HEK293T (cell line): Measurements from ENCODE around the gene CBX4.

Experiments used
- CTCF ChIA-PET: fragments of 350-600 bp; formaldehyde crosslinking; extraction: SDS; loops from one replicate; lab custom pipeline; 2021; ENCODE audit warnings: antibody characterized with exemption, inconsistent platforms; lab: Yijun Ruan, JAX
- POLR2A ChIA-PET: fragments of 350-600 bp; formaldehyde crosslinking; extraction: SDS; loops from one replicate; lab custom pipeline; 2020; ENCODE audit warnings: antibody characterized with exemption, inconsistent platforms; lab: Yijun Ruan, JAX
- DNase-seq: peaks from one replicate; pipeline ENCODE4 v3.0.0; 2012; ENCODE audit warnings: mixed read lengths; ENCODE audit errors: extremely low spot score
- ARNT ChIP-seq: fragments of 450-650 bp; IDR thresholded peaks from 2 replicates; pipeline ENCODE4 v1.6.1; 2017; ENCODE audit warnings: mild to moderate bottlenecking
- BHLHE40 ChIP-seq: fragments of 450-650 bp; IDR thresholded peaks from 2 replicates; pipeline ENCODE4 v1.6.1; 2016; ENCODE audit warnings: mild to moderate bottlenecking, moderate library complexity, borderline replicate concordance
- CTBP1 ChIP-seq: fragments of 450-650 bp; IDR thresholded peaks from 2 replicates; pipeline ENCODE4 v1.6.1; 2016; ENCODE audit warnings: borderline replicate concordance
- ELF4 ChIP-seq: fragments of 450-650 bp; IDR thresholded peaks from 2 replicates; pipeline ENCODE4 v1.6.1; 2017; ENCODE audit warnings: antibody characterized with exemption
- FOXA1 ChIP-seq: fragments of 450-650 bp; IDR thresholded peaks from 2 replicates; pipeline ENCODE4 v1.6.1; 2016; ENCODE audit warnings: mild to moderate bottlenecking
- FOXK2 ChIP-seq: fragments of 450-650 bp; IDR thresholded peaks from 2 replicates; pipeline ENCODE4 v1.6.1; 2016; ENCODE audit warnings: mild to moderate bottlenecking
- FOXM1 ChIP-seq: fragments of 450-650 bp; IDR thresholded peaks from 2 replicates; pipeline ENCODE4 v1.6.1; 2017; ENCODE audit warnings: mild to moderate bottlenecking, borderline replicate concordance
- HDGF ChIP-seq: fragments of 450-650 bp; IDR thresholded peaks from 2 replicates; pipeline ENCODE4 v1.6.1; 2017; ENCODE audit warnings: antibody characterized with exemption, borderline replicate concordance
- L3MBTL2 ChIP-seq: fragments of 450-650 bp; conservative IDR thresholded peaks from 2 replicates; pipeline ENCODE4 v1.6.1; 2016; ENCODE audit warnings: mild to moderate bottlenecking
- LEF1 ChIP-seq: fragments of 450-650 bp; IDR thresholded peaks from 2 replicates; pipeline ENCODE4 v1.6.1; 2017; ENCODE audit warnings: mild to moderate bottlenecking, borderline replicate concordance
- NFRKB ChIP-seq: fragments of 450-650 bp; IDR thresholded peaks from 2 replicates; pipeline ENCODE4 v1.6.1; 2016; ENCODE audit warnings: mild to moderate bottlenecking, moderate library complexity
- SP1 ChIP-seq: fragments of 450-650 bp; IDR thresholded peaks from 2 replicates; pipeline ENCODE4 v1.6.1; 2017
- SUZ12 ChIP-seq: fragments of 450-650 bp; IDR thresholded peaks from 2 replicates; pipeline ENCODE4 v1.6.1; 2016; ENCODE audit warnings: mild to moderate bottlenecking
- TARDBP ChIP-seq: fragments of 450-650 bp; IDR thresholded peaks from 2 replicates; pipeline ENCODE4 v1.6.1; 2016
- ZNF384 ChIP-seq: fragments of 450-650 bp; IDR thresholded peaks from 2 replicates; pipeline ENCODE4 v1.6.1; 2016
- TF ChIP-seq, protein P1 (sequence below): fragments of 450-650 bp; IDR thresholded peaks from 2 replicates; pipeline ENCODE4 v1.6.1; 2016

Gene CBX4

DNA sequence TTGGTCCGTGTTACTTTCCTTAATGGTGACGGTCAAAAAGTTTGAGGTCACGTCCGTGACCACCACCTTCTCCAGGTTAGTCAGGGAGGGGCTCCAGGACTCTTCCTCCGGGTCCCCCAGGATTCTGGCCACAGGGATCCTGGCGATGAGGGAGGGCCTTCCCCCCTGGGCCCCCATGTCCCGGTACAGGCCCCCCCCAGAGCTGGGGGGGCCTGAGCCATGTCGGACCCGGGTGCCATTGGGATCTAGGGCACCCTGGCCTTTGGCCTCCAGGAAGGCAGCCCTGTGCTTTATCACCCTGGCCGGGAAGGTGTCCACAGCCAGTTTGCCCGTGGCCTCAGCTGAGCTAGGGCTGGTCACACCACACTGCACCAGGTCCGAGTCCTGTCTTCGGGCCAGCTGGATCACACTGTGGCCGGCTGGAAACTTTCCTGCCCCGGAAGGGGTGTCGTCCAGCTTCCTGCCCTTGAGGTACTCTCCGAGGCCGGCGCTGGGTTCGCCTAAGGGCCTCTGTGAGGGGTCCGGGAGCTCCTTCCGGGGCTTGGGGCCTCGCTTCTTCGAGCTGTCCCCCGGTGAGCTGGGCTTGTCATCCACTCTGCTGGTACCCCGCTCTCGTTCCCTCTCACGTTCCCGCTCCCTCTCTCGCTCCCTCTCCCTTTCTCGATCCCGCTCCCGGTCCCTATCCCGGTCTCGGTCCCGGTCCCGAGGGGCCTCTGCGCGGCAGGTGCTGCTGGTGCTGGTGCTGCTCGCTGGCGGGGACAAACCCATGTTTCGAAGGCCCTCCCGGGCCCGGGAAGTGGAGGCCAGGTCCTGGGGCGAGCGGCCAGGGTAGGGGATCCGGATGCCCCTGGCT, 44.4 kb downstream of the CBX4 start:
- ChIA-PET CTCF (interaction anchor here (1.1 to 2.2 kb wide), 2 partner anchors 40 to 51 kb away, joined by 3 to 6 read pairs; no protein-coding TSS in a partner anchor), POLR2A (interaction anchor here (1.5 to 2.7 kb wide), 6 partner anchors 16 to 199 kb away, joined by 3 to 22 read pairs (median 6); partner anchors contain the start of genes CBX2 and CBX4)
- DNase-seq, result no peak
- TF ChIP-seq ZNF384 (no peak), TARDBP (no peak), CTBP1 (no peak), FOXK2 (no peak), L3MBTL2 (no peak), NFRKB (no peak), SUZ12 (no peak), HDGF (no peak), FOXM1 (no peak)

DNA sequence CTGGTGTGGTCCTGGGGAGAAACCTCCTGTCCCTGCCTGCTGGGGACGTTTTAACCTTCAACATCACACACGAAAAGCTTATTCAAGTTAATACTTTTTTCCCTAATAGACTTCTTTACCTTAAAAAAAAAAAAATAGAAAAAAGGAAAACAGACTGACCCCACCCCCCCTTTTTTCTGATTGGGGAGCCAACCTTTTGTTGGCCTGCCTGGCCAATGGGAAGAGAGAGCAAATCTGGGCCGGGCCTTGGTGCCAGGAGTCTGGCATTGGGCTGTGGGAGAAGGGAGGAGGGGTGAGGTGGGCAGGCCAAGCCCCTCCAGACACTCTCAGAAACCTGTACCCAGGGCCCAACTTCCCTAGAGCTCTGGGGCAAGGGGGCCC, 45.3 kb downstream of the CBX4 start:
- peak; percentile 51 for DNase-seq
- ChIA-PET POLR2A (interaction anchor here (0.9 to 2.7 kb wide), 11 partner anchors 10 to 200 kb away, joined by 3 to 22 read pairs (median 5); partner anchors contain the start of genes CBX2 and CBX4), CTCF (interaction anchor here (0.9 to 2.2 kb wide), 5 partner anchors 18 to 51 kb away, joined by 3 to 6 read pairs (median 4); no protein-coding TSS in a partner anchor)
- TF ChIP-seq SP1 (no peak), FOXA1 (no peak), HDGF (no peak), FOXK2 (no peak), L3MBTL2 (no peak), BHLHE40 (no peak), CTBP1 (no peak), SUZ12 (no peak), NFRKB (no peak)
- TF ChIP-seq, protein P1, sequence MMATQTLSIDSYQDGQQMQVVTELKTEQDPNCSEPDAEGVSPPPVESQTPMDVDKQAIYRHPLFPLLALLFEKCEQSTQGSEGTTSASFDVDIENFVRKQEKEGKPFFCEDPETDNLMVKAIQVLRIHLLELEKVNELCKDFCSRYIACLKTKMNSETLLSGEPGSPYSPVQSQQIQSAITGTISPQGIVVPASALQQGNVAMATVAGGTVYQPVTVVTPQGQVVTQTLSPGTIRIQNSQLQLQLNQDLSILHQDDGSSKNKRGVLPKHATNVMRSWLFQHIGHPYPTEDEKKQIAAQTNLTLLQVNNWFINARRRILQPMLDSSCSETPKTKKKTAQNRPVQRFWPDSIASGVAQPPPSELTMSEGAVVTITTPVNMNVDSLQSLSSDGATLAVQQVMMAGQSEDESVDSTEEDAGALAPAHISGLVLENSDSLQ, result no peak

DNA sequence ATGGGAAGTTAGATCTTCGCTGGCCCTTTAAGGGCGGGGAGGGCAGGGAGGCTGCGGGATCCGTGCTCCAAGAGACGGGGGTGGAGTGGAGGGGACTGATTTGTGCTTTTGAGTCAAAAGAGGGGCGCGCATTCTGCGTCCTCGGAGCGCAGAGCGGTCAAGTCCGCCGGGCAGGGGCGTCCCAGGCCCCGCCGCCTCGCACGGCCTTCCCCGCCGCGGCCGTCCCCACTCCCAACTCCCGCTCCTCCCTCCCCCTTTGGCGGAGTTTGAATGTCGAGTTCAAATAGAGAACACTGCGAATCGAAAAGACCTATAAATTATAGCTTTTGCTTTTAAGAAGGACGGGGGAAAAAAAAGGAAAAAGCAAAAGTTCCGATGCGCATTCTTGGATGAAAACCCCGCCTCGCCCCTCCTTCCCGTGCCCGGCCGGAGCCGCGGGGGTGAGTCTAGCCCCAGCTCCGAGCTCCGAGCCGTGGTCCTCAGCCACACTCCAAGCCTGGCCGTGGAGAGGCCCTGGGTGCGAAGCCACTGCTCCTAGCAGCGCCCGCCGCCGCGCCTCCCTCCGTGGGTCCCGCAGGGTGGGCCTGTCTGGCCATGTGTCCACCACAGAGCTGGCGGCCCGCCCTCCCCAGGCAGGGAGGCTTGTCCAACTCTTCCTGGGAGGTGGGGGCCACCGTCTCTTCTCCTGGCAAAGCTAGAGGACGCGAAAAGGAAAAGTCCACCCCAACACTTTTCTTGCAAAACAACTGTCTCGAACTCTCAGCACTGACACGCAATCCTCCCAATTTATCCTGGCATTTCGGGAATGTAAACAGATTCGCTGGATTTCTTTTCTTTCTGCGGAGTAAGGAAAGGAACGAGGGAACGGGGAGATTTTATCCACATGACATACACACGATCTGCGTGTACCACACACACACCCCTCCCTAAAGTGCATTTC, 46.0 kb downstream of the CBX4 start:
- CTCF ChIA-PET, result interaction anchor here (0.5 to 1.7 kb wide), 4 partner anchors 17 to 1771 kb away, joined by 3 to 5 read pairs (median 4); no protein-coding TSS in a partner anchor
- TF ChIP-seq ELF4, result no peak
- TF ChIP-seq FOXA1, result no peak
- no peak for TF ChIP-seq FOXM1
- TF ChIP-seq L3MBTL2, result peak; percentile 82
- no peak for TF ChIP-seq SUZ12
- TF ChIP-seq ARNT, result no peak
- no peak for TF ChIP-seq ZNF384

DNA sequence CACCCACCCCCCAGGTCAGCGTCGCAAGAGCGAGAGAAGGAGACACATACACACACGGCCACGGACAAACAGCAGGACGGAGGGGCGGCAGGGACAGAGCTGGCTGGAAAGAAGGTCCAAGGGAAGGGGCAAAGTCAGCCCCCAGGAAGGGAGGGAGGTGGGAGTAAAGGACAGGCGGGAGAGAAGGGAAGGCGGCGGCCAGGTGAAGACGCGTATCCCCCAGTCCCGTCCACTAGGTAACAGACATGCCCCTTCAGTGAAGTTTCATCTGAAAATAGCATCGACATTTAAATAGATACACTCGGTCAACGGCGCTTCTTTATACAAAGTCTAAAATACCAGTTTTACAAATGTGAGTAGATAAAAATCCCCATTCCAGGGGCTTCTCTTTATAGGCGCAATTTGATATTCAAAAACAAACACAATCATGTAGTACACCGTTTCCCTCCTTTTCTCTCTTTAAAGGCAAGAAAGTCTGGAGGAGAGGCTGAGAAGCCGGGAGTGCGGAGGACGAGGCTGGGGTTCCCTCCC, 46.8 kb downstream of the CBX4 start:
- ChIA-PET POLR2A (interaction anchor here (1.2 to 1.4 kb wide), 2 partner anchors 70 to 200 kb away, joined by 3 to 4 read pairs; no protein-coding TSS in a partner anchor), CTCF (interaction anchor here (1.7 kb wide), 1 partner anchor 16 kb away, joined by 5 read pairs; no protein-coding TSS in a partner anchor)
- DNase-seq, result no peak
- TF ChIP-seq NFRKB, result no peak
- no peak for TF ChIP-seq LEF1
- TF ChIP-seq FOXK2, result no peak
- no peak for TF ChIP-seq FOXM1
- TF ChIP-seq L3MBTL2, result peak; percentile 11; the same call in 1 of the 2 replicates
- TF ChIP-seq ZNF384, result no peak
- TF ChIP-seq FOXA1, result no peak

More for the DNA sequence above, 46.0 kb downstream of the CBX4 start:
- DNase-seq, result peak; percentile 26
- POLR2A ChIA-PET, result interaction anchor here (0.8 to 2.7 kb wide), 13 partner anchors 11 to 200 kb away, joined by 3 to 22 read pairs (median 4); partner anchors contain the start of genes CBX2 and CBX4

DNA sequence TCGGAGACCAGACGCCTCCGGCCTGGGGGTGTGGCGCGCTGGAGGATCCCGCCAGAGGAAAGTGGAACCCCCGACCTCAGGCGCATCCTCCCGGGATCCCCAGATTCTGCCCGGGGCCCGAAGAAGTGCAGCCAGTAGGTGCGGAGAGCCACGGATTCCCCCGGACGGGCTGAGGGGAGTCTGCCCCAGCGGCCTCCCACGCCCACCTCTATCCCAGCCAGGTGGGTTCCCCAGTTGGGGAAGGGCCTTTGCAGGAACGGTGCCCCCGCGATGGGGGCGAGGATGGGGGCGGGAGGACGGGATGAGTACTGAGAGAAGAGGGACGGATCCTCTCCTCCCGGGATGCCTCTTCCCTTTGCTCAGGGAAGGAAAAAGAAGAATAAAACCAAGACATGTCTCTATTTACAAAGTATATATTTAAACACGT, 47.5 kb downstream of the CBX4 start:
- ChIA-PET POLR2A (interaction anchor here (1.0 kb wide), 1 partner anchor 9 kb away, joined by 3 read pairs; no protein-coding TSS in a partner anchor), CTCF (no interaction called here)
- no peak for DNase-seq
- TF ChIP-seq NFRKB (no peak), BHLHE40 (no peak), SUZ12 (no peak), ZNF384 (no peak), HDGF (no peak), LEF1 (no peak), ARNT (no peak), FOXK2 (no peak), L3MBTL2 (no peak), FOXA1 (no peak), CTBP1 (no peak), ELF4 (no peak), FOXM1 (no peak), SP1 (no peak), TARDBP (no peak)
- TF ChIP-seq, protein P1, result no peak
